Esophagus muscularis mucosa (tissue), 2 donors: Measurements from ENCODE around the gene CSGALNACT2.

ENCODE experiments used
- POLR2A ChIP-seq: fragments of 450-650 bp; IDR thresholded peaks from one replicate; pipeline ENCODE4 v1.6.1; 2017; ENCODE audit warnings: antibody characterized with exemption, moderate library complexity, mild to moderate bottlenecking, low read depth
- POLR2AphosphoS5 ChIP-seq, 2 donors: sonication (generic); formaldehyde crosslinking; IDR thresholded peaks; one replicate each; pipeline ENCODE4 v1.6.1; 2017; ENCODE audit warnings: antibody characterized with exemption in 2 of 2

- TF ChIP-seq POLR2AphosphoS5 (IDR thresholded peaks at IDR 0.05) (no peak), POLR2A (no peak)
Measured at GRCh38 chr10:43231523-43232078, 93.4 kb downstream of the CSGALNACT2 start.
